HG03521 (cell line): Measurements from ENCODE around the gene RPAP3.
A peak's percentile ranks its signal among the peaks of the same experiment; 100 is the strongest.

Experiments
- ATAC-seq: cut with Tn5 transposase; IDR thresholded peaks from one replicate; pipeline ENCODE4 v1.9.1; 2021; ENCODE audit warnings: mild to moderate bottlenecking, moderate library complexity; ENCODE audit not compliant: unreplicated experiment

Gene RPAP3

DNA sequence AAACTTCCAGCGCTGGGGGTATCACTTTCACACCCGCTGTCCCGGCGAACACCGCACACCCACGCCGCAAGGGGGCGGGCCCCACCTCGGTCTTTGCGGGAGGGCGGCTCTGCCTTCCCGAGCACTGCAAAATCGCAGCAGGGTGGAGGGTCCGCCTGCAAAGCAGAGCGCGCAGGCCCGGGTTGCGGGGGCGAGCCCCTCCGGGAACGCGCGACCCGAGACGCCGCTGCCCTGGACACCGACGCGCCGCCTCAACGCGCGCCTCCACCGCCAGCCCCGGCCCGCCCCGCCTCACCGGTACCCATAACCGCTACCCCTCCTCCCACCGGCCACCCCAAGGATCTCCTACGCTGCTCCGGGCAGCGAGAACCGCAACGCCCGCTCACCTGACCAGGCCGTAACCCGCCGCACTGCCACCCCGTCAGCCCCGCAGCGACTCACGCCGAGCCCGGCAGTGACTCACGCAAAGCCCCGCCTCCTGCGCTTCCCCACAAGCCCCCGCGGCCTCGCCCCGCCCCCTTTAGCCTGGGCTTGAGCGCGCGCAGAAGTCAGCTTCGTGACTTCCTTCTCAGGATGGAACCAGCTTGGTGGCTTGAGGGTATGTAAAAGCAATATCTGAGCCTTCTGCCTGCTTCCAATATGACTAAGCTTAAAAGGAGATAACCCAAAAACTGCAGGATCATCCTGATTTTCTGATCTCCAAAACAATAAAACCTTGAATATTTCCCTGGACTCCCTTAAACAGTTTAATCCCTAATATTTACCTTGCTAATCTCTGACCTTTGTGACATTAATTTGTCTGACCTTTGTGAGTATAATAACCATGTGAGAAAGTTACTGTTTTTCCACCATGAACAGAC, at the start of gene RPAP3:
Gene RPAP3 (minus strand): TSS at position 465 of the 860 bp plus-strand sequence. CDS start 3,190 bp downstream, outside the sequence.
- ATAC-seq, result peak; percentile 85

DNA sequence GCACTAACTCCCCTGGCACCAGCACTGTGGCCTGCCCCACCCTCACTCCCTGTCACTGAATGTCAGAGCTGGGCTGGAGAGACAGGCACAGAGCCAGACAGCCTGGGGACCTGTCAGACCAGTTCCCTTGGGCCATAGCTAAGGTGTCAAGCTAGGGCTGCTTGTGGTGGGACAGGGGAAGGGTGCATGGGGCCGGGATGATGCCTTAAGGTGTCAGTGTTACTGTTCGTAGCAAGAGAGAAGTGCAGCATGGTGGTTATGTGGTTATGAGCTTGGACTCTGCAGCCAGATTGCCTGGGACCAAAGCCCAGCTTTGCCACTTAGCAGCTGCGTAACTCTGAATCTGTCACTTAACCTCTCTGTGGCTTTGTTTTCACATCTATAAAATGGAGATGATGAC, 49.1 kb upstream of the RPAP3 start:
- peak; percentile 17 for ATAC-seq

- ATAC-seq, result no peak
Measured at GRCh38 chr12:47754126-47754525, 48.3 kb upstream of the RPAP3 start.

DNA sequence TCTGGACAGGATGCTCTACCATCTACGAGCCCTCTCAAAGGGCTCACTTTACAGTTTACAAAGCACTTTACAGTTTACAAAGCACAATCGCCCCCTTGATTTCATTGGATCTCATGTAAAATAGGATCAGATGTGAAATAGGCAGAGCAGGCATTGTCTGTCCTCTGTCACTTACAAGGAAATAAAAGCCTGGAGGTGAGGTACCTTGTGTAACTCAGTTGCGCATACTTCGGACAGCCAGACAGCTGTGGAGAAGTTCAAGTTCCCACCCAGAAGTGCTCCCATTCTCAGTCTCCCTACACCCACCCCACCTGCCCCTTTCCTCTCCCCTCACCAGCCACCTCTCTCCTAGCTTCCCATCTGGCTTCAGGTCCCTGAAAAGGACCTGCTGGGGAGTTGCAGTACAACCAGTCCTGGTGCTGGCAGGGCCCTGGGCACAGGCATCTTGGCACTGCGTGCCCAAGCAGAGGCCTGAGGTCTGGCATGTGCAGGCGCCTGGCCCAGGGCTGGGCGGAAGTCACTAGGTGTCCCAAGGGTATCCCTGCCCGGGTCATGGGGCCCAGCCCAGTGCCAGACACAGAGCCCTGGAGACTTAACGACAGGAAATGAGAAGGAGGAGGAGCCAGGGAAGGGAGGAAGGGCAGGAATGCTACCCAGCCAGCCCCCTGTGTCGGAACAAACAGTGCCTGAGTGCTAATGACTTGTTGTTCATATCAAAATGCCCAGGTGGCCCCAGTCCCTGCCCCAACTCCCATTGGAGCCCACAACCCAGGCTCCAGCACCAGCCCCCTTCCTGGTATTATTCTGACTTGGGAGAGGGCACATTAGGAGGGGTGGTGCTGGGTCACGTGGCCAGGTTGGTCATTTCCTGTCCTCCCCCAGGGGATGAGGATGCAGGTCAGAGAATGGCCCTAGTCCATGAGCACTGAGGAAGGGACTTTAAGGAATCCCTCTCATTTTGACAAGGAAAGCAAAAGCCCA, 47.5 kb upstream of the RPAP3 start:
- no peak for ATAC-seq

GRCh38 chr12:47752552-47752951, 46.7 kb upstream of the RPAP3 start:
- no peak for ATAC-seq

DNA sequence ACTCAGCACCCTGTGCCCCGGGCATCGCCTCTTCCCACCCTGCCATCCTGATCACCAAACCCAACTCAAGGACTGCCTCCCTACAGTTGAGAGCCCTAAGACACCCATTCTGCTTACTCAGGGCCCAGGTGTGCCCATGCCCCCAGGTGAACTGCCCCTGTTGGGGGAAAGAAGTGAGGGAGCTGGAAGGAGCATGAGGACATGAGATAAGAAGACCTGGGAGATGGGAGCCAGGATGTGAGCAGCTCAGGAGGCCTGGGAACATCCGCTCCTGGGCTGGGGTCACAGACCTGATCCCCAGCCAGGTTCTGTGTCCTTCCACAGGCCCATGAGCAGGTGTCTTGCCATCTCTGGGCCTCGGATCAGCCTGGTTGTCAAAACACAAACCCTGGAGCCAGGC, 46.3 kb upstream of the RPAP3 start:
- ATAC-seq, result no peak

DNA sequence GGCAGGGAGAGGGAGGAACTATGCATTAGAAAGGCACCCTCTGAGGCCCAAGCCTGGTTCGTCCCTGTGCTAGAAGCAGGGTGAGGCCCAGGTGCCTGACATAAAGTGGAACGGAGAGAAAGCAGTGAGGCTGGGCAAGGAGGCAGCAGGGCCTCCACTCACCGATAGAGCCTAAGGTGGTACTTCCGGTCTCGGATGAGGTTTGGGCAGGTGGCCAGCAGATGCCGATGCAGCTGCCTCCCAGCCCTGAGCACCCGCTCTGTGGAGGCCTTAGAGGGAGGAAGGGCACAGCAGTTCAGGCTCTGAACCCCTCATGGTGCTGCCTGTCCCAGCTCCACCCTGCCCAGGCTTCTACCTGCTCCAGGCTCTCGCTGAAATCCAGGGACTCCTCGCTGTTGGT, 45.7 kb upstream of the RPAP3 start:
- no peak for ATAC-seq

DNA sequence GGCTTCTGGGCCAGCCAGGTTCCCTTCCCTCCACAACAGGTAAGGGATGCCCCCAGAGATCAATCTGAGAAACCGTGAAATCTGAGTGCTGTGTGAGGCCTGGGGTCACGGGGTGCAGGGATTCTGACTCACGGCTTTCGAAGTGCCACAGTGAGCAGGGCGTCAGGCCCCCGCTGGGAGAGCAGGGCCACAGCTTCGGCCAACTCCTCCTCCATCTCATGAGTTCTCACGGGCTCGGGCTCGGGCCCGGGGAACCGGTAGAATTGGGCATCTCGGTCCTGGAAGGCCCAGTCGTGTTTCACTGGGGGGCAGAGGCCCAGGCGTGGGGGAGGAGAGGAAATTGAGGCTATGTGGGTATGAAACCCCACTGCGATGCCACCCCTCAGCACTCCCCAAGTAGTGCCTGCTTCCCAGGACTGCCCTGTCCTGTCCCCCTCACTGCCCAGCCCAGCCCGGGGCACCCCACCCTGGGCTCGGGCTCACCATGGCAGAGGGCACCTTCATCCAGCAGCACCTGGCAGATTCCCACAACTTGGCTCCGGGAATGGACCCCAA, 45.2 kb upstream of the RPAP3 start:
- ATAC-seq, result no peak

GRCh38 chr12:47750229-47750798, 44.5 kb upstream of the RPAP3 start:
- ATAC-seq, result no peak

DNA sequence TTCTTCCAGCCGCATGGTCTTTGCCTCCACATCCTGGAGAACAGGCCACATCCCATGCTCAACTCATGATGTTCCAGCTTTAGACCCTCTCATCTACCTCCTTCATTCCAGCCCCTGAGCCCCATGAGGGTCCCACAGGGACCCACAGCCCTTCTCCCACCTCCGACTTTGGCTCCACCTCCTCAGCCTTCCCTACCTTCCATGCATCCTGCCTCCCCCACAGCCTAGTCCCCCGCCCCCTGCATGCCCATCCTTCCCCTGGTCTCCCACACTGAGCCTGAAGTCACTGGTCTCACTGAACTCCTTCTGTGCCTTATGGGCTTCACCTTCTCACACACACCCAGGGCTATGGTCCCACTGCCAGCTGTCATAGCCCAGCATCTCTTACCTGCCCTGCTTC, 43.1 kb upstream of the RPAP3 start:
- no peak for ATAC-seq

DNA sequence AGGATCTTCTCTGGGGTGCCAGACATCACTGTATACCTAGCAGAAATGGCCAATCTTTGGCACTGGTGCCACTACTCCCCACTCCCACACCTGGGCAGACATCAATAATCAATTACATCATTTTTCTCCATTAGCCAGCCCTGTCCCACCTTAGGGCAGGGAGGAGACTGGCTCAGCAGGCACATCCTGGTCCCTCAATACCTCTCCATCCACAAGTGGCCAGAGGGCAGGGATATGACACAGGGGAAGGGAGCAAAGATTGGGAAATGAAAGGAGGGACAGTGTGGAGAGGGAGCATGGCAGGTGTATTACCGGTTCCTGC, 42.6 kb upstream of the RPAP3 start:
- ATAC-seq, result no peak

DNA sequence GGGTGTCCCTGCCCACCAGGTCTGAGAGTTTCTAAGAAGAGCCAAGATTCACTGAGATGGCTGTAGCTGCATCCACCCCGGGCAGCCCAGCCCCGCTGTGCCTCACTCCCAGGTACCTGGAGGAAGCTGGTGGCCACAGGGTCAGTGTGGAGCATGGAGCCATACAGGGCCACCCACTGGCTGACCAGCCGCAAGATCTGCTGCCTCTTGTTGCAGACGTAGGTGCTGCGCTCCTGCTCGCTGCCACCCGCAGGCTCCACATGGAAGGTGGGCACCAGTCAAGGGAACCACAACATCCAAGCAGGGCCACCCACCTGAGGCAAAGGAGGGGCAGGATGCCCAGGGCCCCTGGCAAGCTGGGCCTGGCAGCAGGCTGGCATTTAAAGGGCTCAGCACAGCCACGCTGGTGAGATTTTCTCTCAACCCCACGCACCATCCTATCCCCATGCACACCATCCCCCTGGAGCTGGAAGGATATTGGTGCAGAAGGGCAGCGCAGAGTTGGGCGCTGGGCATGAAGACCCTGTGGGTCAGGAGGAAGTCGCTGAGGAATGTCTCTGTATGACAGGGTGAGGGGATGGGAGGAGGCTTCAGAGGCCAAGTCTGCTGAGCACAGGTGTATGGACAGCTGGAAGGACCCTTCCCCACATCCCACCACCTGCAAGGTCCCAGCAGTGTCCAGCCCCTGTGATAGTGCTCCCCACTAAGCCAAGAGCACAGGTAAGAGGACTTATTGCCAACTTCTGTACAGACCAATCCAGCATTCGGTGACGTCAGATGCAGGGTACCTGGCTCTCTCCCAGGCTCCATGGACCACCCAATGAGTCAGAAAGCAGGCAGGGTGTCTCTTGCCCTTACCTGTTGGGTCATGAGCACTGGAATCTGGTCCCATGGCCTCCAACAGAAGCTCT, 42.0 kb upstream of the RPAP3 start:
- no peak for ATAC-seq

DNA sequence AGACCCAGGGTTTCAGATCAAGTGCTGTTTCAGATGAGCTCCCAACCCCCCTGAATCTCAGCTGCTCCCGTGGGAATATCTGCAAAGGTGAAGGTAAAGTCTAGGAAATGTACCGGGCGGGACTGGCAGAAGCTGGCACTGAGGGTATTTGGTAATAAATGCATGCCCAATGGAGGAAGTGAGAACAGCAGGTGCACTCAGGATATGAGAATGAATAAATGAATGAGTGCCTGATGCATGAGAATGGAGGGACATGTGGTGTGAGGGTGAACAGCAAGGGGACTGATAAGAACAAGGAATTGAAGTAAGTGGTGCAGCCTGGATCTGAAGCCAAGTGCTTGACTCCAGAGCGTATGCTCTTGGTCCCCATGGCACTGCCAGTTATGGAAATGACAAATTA, 41.3 kb upstream of the RPAP3 start:
- no peak for ATAC-seq

- ATAC-seq, result no peak
Measured at GRCh38 chr12:47746523-47746922, 40.7 kb upstream of the RPAP3 start.

- ATAC-seq, result no peak
Measured at GRCh38 chr12:47746073-47746472, 40.2 kb upstream of the RPAP3 start.

DNA sequence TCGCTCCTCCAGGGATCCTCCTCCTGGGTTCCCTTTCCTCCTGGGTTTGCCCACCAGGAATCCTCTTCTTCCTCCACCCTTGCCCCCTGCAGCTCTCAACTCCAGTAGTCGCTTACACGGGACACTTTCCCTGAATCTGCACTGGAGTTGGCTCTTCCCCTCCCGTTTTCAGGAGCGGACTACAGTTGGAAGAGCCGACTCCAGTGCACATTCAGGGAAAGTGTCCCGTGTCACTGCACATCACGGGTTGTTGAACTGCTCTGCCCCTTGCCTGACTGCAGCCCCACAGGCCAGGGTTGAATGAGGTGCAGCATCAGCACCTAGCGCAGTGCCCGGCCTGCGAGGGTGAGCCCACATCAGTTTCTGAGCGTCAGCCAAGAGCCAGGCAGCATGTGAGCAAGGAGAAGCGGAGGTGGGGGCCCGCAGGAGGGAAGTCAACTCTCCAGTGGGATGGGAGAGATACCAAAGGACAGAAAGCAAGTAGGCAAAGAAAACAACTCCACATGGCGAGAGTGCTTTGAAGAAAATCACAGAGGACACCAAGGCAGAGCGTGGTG, 39.7 kb upstream of the RPAP3 start:
- no peak for ATAC-seq

DNA sequence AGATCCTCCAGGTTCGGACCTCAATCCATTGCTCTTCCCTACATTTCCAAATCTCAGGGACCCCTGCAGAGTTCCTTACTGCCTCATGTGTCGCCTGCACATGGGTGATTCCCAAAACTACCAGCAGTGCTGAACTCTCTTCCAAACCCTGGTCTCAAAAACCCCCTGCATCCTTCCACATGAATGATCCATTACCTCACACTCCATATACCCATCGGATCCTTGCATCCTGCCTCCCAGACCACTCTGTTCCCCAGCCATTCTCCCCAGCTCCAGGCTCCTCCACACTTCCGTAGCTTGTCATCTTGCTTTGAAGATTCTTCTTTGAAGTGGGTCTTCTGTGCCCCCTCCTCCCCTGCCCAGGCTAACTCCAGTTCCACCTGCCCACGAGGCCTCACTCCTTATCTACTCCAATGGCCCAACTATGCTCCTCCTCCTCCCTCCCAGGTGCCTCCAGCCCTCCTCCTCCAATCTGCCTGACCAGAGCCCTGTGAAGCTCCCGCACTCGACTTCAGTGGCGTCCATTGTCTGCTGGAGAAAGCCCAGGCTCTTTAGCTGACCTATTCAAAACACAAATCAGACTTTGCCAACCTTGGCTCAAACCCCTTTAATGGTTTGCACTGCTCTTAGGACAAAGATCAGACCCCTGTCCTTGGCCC, 39.1 kb upstream of the RPAP3 start:
- no peak for ATAC-seq

DNA sequence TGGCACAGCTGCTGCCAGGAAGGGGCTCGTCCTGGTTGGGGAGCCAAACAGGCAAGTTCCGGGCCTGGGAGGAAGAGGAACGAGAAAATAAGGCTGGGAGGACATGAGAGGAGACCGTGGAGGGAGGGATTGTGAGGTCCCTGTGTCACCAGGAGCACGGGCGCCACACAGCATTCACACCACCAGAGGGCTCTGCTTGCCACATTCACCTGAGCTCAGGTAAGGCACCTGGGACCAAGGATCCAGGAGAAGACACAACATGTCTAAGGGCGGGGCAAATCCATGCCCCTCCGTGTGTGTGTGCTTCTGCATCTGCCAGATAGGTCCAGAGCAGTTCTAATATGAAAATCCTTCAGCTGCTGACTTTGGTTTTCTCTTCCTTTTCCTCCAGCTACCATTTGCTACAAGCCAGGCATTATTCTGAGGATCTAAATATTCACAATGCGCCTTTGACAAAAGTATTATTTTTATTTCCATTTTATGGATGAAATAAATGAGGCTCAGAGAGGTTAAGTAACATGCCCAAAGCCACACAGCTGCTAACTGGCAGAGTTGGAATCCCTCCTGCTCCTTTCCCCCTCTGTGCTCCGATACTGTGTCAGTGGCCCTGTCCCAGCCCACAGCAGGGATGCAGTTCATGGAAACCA, 38.3 kb upstream of the RPAP3 start:
- no peak for ATAC-seq

DNA sequence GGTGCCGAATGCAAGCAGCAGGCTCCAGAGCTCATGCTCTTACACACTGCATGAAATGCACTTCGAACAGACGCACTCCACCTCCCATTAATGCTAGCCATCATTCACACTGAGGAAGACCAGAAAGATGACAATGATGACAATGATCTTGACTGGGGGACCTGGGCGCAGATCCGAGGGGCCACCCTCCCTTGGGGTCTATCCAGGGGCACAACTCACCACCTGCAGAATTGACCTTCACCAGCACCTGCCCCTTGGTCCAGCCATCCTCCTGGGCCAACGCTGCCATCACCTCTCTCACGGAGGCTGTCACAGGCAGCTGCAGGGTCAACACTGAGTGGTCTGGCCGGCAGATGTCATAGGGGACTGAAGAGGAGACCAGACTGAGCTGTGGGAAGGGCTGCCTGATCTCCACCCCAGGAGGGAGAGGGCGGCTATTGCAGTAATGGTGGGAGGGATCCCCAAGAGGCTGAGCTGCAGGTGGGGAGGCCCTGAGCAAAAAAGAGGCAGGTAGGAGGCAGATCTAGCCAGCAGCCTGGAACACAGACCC, 37.6 kb upstream of the RPAP3 start:
- no peak for ATAC-seq
